GM12865 (cell line): Measurements from ENCODE around the gene SLCO4A1.
"Not testable (repeated sequence)": the region's sequence is repeated elsewhere in the genome, so short reads cannot be mapped to it uniquely, and the experiment has no call there.

Experiments
- DNase-seq: peaks from one replicate; pipeline ENCODE4 v3.0.0; 2010; ENCODE audit warnings: low read depth
- H3K4me3 ChIP-seq: 2 replicates; pipeline ENCODE4 v1.5.1; 2011; ENCODE audit warnings: mild to moderate bottlenecking, low read depth, low read length, control low read depth
- TF ChIP-seq, protein P1 (sequence below): IDR thresholded peaks from 2 replicates; pipeline ENCODE4 v1.5.1; 2011; ENCODE audit warnings: low read length, control low read depth, low read depth, inconsistent platforms; ENCODE audit not compliant: insufficient read depth; ENCODE audit errors: missing control alignments

SLCO4A1 gene

DNA sequence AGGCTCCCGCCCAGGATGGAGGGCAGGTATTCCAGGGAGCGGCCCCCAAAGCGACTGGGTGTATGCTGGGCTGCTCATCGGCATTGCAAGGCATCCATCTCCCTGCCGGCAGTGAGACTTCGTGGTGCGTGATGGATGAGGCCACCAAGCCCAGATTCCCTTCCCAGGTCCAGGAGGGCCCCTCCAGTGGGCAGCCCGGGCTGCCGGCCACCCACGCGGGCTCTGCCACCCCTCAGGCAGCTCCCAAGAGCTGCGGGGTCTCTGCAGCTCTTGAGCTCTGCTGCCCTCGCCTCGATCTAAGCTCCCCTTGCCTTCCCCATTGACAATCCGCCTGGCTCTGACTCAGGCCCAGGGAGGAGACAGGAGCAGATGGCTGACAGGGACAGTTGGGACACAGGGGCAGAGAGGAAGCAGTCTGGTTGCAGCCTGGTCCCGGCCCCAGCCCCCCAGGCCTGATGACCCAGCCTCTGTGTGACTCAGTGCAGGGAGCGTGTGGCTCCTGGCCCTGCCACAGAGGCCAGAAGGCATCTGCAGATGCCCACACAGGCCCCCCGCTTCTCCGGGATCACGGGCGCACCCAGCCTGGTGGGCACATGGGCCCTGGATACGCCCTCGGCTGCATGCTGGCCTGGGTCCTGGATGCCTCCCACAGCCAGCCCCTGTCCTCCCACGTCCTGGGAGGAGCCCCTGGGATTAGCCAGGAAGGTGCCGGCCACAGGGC is 33.0 kb downstream of the SLCO4A1 start:
- DNase-seq: no peak
- TF ChIP-seq, protein P1, sequence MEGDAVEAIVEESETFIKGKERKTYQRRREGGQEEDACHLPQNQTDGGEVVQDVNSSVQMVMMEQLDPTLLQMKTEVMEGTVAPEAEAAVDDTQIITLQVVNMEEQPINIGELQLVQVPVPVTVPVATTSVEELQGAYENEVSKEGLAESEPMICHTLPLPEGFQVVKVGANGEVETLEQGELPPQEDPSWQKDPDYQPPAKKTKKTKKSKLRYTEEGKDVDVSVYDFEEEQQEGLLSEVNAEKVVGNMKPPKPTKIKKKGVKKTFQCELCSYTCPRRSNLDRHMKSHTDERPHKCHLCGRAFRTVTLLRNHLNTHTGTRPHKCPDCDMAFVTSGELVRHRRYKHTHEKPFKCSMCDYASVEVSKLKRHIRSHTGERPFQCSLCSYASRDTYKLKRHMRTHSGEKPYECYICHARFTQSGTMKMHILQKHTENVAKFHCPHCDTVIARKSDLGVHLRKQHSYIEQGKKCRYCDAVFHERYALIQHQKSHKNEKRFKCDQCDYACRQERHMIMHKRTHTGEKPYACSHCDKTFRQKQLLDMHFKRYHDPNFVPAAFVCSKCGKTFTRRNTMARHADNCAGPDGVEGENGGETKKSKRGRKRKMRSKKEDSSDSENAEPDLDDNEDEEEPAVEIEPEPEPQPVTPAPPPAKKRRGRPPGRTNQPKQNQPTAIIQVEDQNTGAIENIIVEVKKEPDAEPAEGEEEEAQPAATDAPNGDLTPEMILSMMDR: no peak
- H3K4me3 ChIP-seq: no peak overlapping the region

DNA sequence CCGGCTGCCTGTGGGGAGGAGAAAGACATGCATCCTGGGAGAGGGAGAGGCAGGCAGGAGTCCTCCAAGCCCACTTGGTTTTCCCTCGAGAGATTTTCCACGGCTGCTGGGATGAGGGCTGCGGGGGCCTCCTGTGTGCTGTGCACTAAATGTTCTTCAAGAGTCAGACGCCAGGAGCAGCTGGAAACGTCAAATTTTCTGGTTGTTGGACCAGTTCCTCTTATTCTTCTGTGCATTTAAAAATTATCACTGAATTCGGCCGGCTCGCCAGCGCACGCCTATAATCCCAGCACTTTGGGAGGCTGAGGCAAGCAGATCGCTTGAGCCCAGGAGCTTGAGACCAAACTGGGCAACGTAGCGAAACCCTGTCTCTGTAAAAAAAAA is 33.6 kb downstream of the SLCO4A1 start:
- no peak for DNase-seq

GRCh38 chr20:62676976-62677375 is 34.7 kb downstream of the SLCO4A1 start:
- DNase-seq: no peak
- no peak overlapping the region for H3K4me3 ChIP-seq
- TF ChIP-seq, protein P1: no peak

More for the DNA sequence above, 33.6 kb downstream of the SLCO4A1 start:
- H3K4me3 ChIP-seq: no peak overlapping the region
- TF ChIP-seq, protein P1: no peak

- no peak for DNase-seq
- H3K4me3 ChIP-seq: no peak overlapping the region
- TF ChIP-seq, protein P1: no peak
Measured at GRCh38 chr20:62677678-62678077, 35.4 kb downstream of the SLCO4A1 start.

- TF ChIP-seq, protein P1: no peak
- no peak for DNase-seq
- no peak overlapping the region for H3K4me3 ChIP-seq
Measured at GRCh38 chr20:62678553-62678952, 36.2 kb downstream of the SLCO4A1 start.

GRCh38 chr20:62679978-62680589 is 37.8 kb downstream of the SLCO4A1 start:
- no peak overlapping the region for H3K4me3 ChIP-seq
- DNase-seq: no peak
- TF ChIP-seq, protein P1: no peak

DNA sequence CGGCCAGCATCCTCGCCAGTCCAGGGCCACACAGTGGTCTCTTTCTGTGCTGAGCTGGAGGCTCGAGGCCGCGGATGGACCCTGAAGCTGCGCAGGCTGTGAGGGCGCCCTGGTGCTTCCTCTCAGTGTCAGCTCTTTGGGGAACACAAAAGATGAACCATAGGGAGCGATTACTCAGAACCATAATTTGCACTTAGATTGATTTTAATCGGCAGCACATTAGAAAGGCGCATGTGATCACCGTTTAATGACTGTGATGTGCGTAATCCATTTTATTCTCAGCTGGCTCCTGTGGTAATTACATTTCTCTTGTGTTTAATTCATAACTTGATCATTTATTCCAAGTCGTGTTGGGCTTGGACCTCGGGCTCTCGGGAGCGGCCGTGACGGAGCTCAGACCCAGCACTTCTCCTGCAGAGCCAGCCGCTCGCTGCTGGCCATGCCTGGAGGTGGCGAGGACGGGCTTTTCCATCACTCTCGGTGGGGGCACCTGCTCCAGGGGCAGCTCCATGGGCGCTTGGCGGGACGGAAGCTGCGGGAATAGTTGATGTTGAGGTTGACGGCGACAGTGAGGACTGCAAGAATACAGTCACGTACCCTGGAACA is 40.7 kb downstream of the SLCO4A1 start:
- TF ChIP-seq, protein P1: no peak
- no peak overlapping the region for H3K4me3 ChIP-seq
- DNase-seq: no peak

DNA sequence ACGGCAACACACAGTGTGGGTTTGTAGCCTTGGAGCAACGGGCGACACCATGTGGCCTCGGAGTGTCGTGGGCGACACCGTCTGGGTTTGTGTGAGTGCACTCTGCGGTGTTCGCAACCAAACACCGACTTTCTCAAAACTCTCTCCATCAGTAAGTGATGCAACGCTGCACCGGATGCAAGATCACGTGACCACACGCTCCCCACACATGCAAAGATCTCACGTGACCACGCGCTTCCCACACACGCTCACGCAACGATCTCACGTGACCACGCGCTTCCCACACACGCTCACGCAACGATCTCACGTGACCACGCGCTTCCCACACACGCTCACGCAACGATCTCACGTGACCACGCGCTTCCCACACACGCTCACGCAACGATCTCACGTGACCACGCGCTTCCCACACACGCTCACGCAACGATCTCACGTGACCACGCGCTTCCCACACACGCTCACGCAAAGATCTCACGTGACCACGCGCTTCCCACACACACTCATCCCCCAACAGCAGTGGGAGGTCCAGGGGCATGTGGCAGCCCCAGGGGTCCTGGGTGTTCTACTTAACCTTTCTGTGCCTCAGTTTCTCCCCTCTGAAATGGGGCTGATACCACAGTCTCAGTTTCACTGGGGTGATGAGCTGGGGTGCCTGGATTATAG is 41.5 kb downstream of the SLCO4A1 start:
- not testable (repeated sequence) for DNase-seq

More for the DNA sequence above, 41.5 kb downstream of the SLCO4A1 start:
- not testable (repeated sequence) for H3K4me3 ChIP-seq
